Ectodermal cell (in vitro differentiated cells): ENCODE results near the gene CBX4.

ENCODE experiments used
- H3K27ac ChIP-seq: 2 replicates; pipeline ENCODE4 v1.7.0; 2013; ENCODE audit warnings: mild to moderate bottlenecking, low read depth, low read length; ENCODE audit not compliant: insufficient read depth, poor library complexity, severe bottlenecking
- H3K27me3 ChIP-seq: 2 replicates; pipeline ENCODE4 v1.7.0; 2013; ENCODE audit warnings: mild to moderate bottlenecking, low read length; ENCODE audit not compliant: insufficient read depth, control insufficient read depth, poor library complexity, severe bottlenecking
- H3K36me3 ChIP-seq: one replicate; pipeline ENCODE4 v1.7.0; 2013; ENCODE audit warnings: low read length; ENCODE audit not compliant: control insufficient read depth, insufficient read depth
- H3K4me1 ChIP-seq: one replicate; pipeline ENCODE4 v1.7.0; 2013; ENCODE audit warnings: low read length; ENCODE audit not compliant: control insufficient read depth, insufficient read depth
- H3K4me3 ChIP-seq: 2 replicates; pipeline ENCODE4 v1.7.0; 2013; ENCODE audit warnings: low read depth, low read length, control low read depth; ENCODE audit not compliant: insufficient read depth
- H3K9me3 ChIP-seq: 2 replicates; pipeline ENCODE4 v1.7.0; 2013; ENCODE audit warnings: mild to moderate bottlenecking, low read length, moderate library complexity; ENCODE audit not compliant: control insufficient read depth
- WGBS, 2 experiments: methylation state at CpG; one replicate each; pipeline ENCODE4 v1.1.7; 2013; ENCODE audit warnings: missing lambda C conversion rate in 2 of 2; 5-methylcytosine and 5-hydroxymethylcytosine counted together

CBX4 gene

DNA sequence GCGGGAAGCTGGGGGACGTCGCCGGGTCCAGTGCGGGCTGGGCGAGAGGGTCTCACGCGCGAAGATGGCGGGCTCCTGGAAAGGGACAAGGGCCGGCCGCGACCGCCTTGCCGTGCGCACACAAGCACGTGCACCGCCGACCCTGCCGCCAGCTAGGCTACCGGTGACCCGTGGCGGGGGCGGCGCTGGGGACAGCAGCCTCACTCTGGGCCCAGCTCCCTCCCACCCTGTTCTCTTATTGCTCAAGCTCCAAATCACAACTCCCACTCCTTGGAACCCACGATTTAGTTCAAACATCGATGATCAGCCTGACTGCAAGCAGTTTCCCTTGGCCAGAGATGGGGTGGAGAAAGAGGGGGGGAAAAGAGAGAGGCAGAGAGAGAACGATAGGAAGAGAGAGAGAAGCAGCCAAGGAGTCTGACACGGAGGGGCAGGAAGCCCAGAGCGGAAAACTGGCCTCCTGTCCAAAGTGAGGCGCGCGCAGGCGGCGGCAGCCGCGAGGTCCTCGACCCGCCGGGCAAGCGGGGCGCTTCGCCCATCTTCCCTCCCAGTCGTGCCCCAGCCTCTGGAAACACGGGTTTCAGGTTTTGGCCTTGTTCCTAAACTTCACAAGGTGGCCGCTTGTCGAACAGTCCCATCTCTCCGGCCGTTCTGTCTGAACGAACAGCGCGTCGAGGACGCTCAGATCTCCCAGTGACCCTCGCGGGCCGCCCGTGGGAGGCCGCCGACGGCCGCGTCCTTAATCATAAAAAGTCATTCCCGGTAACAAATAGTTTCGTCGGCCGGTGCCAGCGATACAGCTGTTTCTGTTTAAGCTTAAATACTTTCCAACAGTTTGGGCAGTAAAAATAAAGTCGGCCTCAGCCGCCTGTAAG is 40.7 kb downstream of the CBX4 start:
- Histone ChIP-seq H3K36me3 (peaks cover 10% of the 10 kb centered on the region), H3K27me3 (peaks cover 92% of the 10 kb centered on the region), H3K27ac (no peak overlapping the region), H3K4me3 (peak overlapping the region; percentile 22), H3K9me3 (no peaks in the 10 kb centered on the region), H3K4me1 (peaks cover 61% of the 10 kb centered on the region)
- 2% methylated on average over 70 of the region's 70 CpGs for WGBS, 2 experiments

GRCh38 chr17:79797492-79798298 is 41.5 kb downstream of the CBX4 start:
- H3K4me3 ChIP-seq: peak overlapping the region; percentile 22
- peaks cover 65% of the 10 kb centered on the region for H3K4me1 ChIP-seq
- H3K27ac ChIP-seq: no peak overlapping the region
- H3K9me3 ChIP-seq: no peaks in the 10 kb centered on the region
- peaks cover 92% of the 10 kb centered on the region for H3K27me3 ChIP-seq
- peaks cover 10% of the 10 kb centered on the region for H3K36me3 ChIP-seq
- WGBS, 2 experiments: 0 to 1% methylated on average over 83 to 87 of the region's 89 CpGs

- peaks cover 92% of the 10 kb centered on the region for H3K27me3 ChIP-seq
- H3K36me3 ChIP-seq: peaks cover 10% of the 10 kb centered on the region
- WGBS, 2 experiments: 0% methylated on average over 78 to 79 of the region's 79 CpGs
- H3K27ac ChIP-seq: peak within 1 kb of the TSS; percentile 73
- H3K9me3 ChIP-seq: no peaks in the 10 kb centered on the region
- H3K4me1 ChIP-seq: peaks cover 64% of the 10 kb centered on the region
- peak within 1 kb of the TSS; percentile 78 for H3K4me3 ChIP-seq
Observed at GRCh38 chr17:79796763-79797491, 42.3 kb downstream of the CBX4 start, which contains the start of gene CBX8. CBX8 (minus strand) TSS chr17:79797077; CDS start chr17:79796998, 79 bp downstream.

GRCh38 chr17:79796444-79796762 is 42.8 kb downstream of the CBX4 start:
- WGBS, 2 experiments: 0 to 2% methylated on average over 19 of the region's 19 CpGs
- Histone ChIP-seq H3K4me1 (peaks cover 64% of the 10 kb centered on the region), H3K4me3 (peak overlapping the region; percentile 78), H3K27me3 (peaks cover 92% of the 10 kb centered on the region), H3K9me3 (no peaks in the 10 kb centered on the region), H3K27ac (no peak overlapping the region), H3K36me3 (peaks cover 10% of the 10 kb centered on the region)

GRCh38 chr17:79795795-79796443 is 43.3 kb downstream of the CBX4 start:
- peaks cover 64% of the 10 kb centered on the region for H3K4me1 ChIP-seq
- 30 to 32% methylated on average over 8 of the region's 8 CpGs for WGBS, 2 experiments
- no peaks in the 10 kb centered on the region for H3K9me3 ChIP-seq
- H3K4me3 ChIP-seq: peak overlapping the region; percentile 78
- no peak overlapping the region for H3K27ac ChIP-seq
- peaks cover 92% of the 10 kb centered on the region for H3K27me3 ChIP-seq
- H3K36me3 ChIP-seq: peaks cover 10% of the 10 kb centered on the region

GRCh38 chr17:79794659-79795511 is 44.4 kb downstream of the CBX4 start:
- peaks cover 92% of the 10 kb centered on the region for H3K27me3 ChIP-seq
- H3K4me1 ChIP-seq: peaks cover 56% of the 10 kb centered on the region
- peaks cover 10% of the 10 kb centered on the region for H3K36me3 ChIP-seq
- no peak overlapping the region for H3K27ac ChIP-seq
- WGBS, 2 experiments: 21 to 22% methylated on average over 47 of the region's 47 CpGs
- H3K4me3 ChIP-seq: no peak overlapping the region
- no peaks in the 10 kb centered on the region for H3K9me3 ChIP-seq

DNA sequence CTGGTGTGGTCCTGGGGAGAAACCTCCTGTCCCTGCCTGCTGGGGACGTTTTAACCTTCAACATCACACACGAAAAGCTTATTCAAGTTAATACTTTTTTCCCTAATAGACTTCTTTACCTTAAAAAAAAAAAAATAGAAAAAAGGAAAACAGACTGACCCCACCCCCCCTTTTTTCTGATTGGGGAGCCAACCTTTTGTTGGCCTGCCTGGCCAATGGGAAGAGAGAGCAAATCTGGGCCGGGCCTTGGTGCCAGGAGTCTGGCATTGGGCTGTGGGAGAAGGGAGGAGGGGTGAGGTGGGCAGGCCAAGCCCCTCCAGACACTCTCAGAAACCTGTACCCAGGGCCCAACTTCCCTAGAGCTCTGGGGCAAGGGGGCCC is 45.3 kb downstream of the CBX4 start:
- no peak overlapping the region for H3K4me3 ChIP-seq
- peaks cover 92% of the 10 kb centered on the region for H3K27me3 ChIP-seq
- peaks cover 10% of the 10 kb centered on the region for H3K36me3 ChIP-seq
- 0 to 6% methylated on average over 3 of the region's 3 CpGs for WGBS, 2 experiments
- peaks cover 55% of the 10 kb centered on the region for H3K4me1 ChIP-seq
- no peak overlapping the region for H3K27ac ChIP-seq
- H3K9me3 ChIP-seq: no peaks in the 10 kb centered on the region

GRCh38 chr17:79792984-79793923 is 46.0 kb downstream of the CBX4 start:
- H3K4me3 ChIP-seq: peak overlapping the region; percentile 21
- H3K4me1 ChIP-seq: peaks cover 55% of the 10 kb centered on the region
- no peak overlapping the region for H3K27ac ChIP-seq
- peaks cover 10% of the 10 kb centered on the region for H3K36me3 ChIP-seq
- H3K27me3 ChIP-seq: peaks cover 92% of the 10 kb centered on the region
- WGBS, 2 experiments: 1% methylated on average over 63 of the region's 63 CpGs
- H3K9me3 ChIP-seq: no peaks in the 10 kb centered on the region
